ENCODE data around the gene TSPAN7.

TSPAN7 gene

DNA sequence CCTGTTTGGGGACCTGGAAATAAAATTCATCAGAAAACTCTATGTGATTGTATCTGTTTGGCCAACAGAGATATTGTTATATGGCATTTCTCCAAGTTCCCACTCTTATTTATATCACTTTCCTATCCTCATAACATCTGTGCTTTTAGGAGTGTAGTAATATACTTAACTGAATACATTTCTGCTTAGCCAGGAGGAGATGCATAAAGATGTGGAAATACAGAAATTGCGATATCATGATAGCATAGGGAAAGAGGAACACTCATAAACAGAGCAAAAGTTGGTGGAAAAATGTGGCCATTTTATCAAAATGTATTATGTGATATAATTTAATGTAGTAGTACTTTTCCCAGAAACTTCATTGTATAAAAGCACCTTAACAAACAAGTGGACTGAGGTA lies 46.1 kb upstream of the TSPAN7 start (continued):
- TF ChIP-seq PATZ1 (CRISPR knock-in tag; IDR thresholded peaks at IDR 0.05; ENCODE audit: borderline replicate concordance) = no peak
- TF ChIP-seq BACH2 (CRISPR knock-in tag; IDR thresholded peaks at IDR 0.05; ENCODE audit: borderline replicate concordance) = no peak
- no peak for TF ChIP-seq TSHZ2 (CRISPR knock-in tag; IDR thresholded peaks at IDR 0.05)
- TF ChIP-seq ZNF8 (CRISPR knock-in tag; IDR thresholded peaks at IDR 0.05) = no peak
- no peak for TF ChIP-seq ZNF565 (CRISPR knock-in tag; conservative IDR thresholded peaks at IDR 0.05; ENCODE audit: low read depth)
- no peak for TF ChIP-seq CSDC2 (CRISPR knock-in tag; IDR thresholded peaks at IDR 0.05)
- no peak for TF ChIP-seq TOX (CRISPR knock-in tag; IDR thresholded peaks at IDR 0.05; ENCODE audit: borderline replicate concordance)
- TF ChIP-seq ISL1 (CRISPR knock-in tag; IDR thresholded peaks at IDR 0.05) = no peak
- no peak for TF ChIP-seq PPARA (CRISPR knock-in tag; IDR thresholded peaks at IDR 0.05; ENCODE audit: borderline replicate concordance)
- TF ChIP-seq ZFP3 (CRISPR knock-in tag; IDR thresholded peaks at IDR 0.05) = no peak
- TF ChIP-seq CREB5 (CRISPR knock-in tag; IDR thresholded peaks at IDR 0.05; ENCODE audit: low read depth) = no peak

DNA sequence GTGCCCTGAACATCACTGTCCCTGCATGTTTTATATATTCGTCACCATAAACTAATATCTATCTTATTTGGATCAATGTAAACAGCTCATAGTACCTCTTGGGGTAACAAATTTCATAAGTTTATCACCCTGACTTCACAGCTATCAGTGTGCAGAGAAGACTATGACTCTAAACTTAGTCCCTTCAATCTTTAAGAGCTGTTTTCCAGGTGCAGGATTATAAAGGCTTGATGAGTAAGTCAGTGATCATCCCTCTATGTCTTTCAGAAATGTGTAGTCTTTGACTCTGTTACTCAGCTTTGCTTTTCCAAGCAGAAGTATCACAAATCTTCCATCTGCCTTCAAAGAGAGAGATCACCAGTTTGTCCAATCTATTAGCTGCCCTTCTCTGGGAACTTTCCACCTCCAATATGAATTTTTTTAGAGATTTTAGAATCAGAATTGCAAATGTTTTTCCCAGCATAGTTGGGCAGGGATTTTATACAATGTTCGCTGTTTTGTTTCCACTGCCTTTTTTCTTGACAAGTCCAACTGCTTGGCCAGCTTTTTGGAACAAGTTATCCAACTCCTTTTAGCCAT lies 45.1 kb upstream of the TSPAN7 start:
- ATAC-seq = no peak
- TF ChIP-seq OSR1 (CRISPR knock-in tag; IDR thresholded peaks at IDR 0.05) (no peak), ZFP30 (CRISPR knock-in tag; IDR thresholded peaks at IDR 0.05) (no peak), TSHZ2 (CRISPR knock-in tag; IDR thresholded peaks at IDR 0.05) (no peak), SNAI2 (CRISPR knock-in tag; IDR thresholded peaks at IDR 0.05) (no peak), CREB5 (CRISPR knock-in tag; IDR thresholded peaks at IDR 0.05; ENCODE audit: low read depth) (no peak), ARNTL (CRISPR knock-in tag; IDR thresholded peaks at IDR 0.05; ENCODE audit: borderline replicate concordance, low read depth) (no peak), ZNF70 (CRISPR knock-in tag; IDR thresholded peaks at IDR 0.05) (no peak), ZNF565 (CRISPR knock-in tag; conservative IDR thresholded peaks at IDR 0.05; ENCODE audit: low read depth) (no peak), CSDC2 (CRISPR knock-in tag; IDR thresholded peaks at IDR 0.05) (no peak), GLIS3 (CRISPR knock-in tag; IDR thresholded peaks at IDR 0.05) (no peak), TOX (CRISPR knock-in tag; IDR thresholded peaks at IDR 0.05; ENCODE audit: borderline replicate concordance) (no peak), ISL1 (CRISPR knock-in tag; IDR thresholded peaks at IDR 0.05) (no peak), PATZ1 (CRISPR knock-in tag; IDR thresholded peaks at IDR 0.05; ENCODE audit: borderline replicate concordance) (no peak), ZFP3 (CRISPR knock-in tag; IDR thresholded peaks at IDR 0.05) (no peak), ZNF8 (CRISPR knock-in tag; IDR thresholded peaks at IDR 0.05) (no peak), BACH2 (CRISPR knock-in tag; IDR thresholded peaks at IDR 0.05; ENCODE audit: borderline replicate concordance) (no peak)
- TF ChIP-seq, protein P1, sequence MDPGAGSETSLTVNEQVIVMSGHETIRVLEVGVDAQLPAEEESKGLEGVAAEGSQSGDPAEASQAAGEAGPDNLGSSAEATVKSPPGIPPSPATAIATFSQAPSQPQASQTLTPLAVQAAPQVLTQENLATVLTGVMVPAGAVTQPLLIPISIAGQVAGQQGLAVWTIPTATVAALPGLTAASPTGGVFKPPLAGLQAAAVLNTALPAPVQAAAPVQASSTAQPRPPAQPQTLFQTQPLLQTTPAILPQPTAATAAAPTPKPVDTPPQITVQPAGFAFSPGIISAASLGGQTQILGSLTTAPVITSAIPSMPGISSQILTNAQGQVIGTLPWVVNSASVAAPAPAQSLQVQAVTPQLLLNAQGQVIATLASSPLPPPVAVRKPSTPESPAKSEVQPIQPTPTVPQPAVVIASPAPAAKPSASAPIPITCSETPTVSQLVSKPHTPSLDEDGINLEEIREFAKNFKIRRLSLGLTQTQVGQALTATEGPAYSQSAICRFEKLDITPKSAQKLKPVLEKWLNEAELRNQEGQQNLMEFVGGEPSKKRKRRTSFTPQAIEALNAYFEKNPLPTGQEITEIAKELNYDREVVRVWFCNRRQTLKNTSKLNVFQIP (CRISPR knock-in tag; IDR thresholded peaks at IDR 0.05; ENCODE audit: borderline replicate concordance, low read depth) = no peak

Measured in SK-N-SH treated with all-trans-retinoic acid at 6 μM for 48 hours (cell line).